ENCODE measurements around the gene CCDC40.

CCDC40 gene

GRCh38 chr17:80101946-80102663 lies 65.7 kb downstream of the CCDC40 start:
- TF ChIP-seq CTCF (IDR thresholded peaks at IDR 0.05; ENCODE audit: low read depth, low read length): no peak
- no peak for DNase-seq (ENCODE audit: extremely low read depth, low read depth)

- DNase-seq (ENCODE audit: extremely low read depth, low read depth): no peak
- no peak for TF ChIP-seq CTCF (IDR thresholded peaks at IDR 0.05; ENCODE audit: low read depth, low read length)
These were observed 66.4 kb downstream of the CCDC40 start for GRCh38 chr17:80102664-80103448.

- TF ChIP-seq CTCF (IDR thresholded peaks at IDR 0.05; ENCODE audit: low read depth, low read length): no peak
- no peak for DNase-seq (ENCODE audit: extremely low read depth, low read depth)
These were observed 67.1 kb downstream of the CCDC40 start for GRCh38 chr17:80103449-80104085.

GRCh38 chr17:80104321-80104955 lies 68.0 kb downstream of the CCDC40 start:
- no peak for DNase-seq (ENCODE audit: extremely low read depth, low read depth)
- no peak for TF ChIP-seq CTCF (IDR thresholded peaks at IDR 0.05; ENCODE audit: low read depth, low read length)

- no peak for TF ChIP-seq CTCF (IDR thresholded peaks at IDR 0.05; ENCODE audit: low read depth, low read length)
These were observed 68.5 kb downstream of the CCDC40 start for GRCh38 chr17:80104956-80105375.

GRCh38 chr17:80105762-80106161 lies 69.3 kb downstream of the CCDC40 start:
- no peak for DNase-seq (ENCODE audit: extremely low read depth, low read depth)
- no peak for TF ChIP-seq CTCF (IDR thresholded peaks at IDR 0.05; ENCODE audit: low read depth, low read length)

More at GRCh38 chr17:80104956-80105375, 68.5 kb downstream of the CCDC40 start:
- no peak for DNase-seq (ENCODE audit: extremely low read depth, low read depth)
